ENCODE measurements around the gene BAIAP2.
"Not testable (repeated sequence)": the region's sequence is repeated elsewhere in the genome, so short reads cannot be mapped to it uniquely, and the experiment has no call there.

The BAIAP2 gene

DNA sequence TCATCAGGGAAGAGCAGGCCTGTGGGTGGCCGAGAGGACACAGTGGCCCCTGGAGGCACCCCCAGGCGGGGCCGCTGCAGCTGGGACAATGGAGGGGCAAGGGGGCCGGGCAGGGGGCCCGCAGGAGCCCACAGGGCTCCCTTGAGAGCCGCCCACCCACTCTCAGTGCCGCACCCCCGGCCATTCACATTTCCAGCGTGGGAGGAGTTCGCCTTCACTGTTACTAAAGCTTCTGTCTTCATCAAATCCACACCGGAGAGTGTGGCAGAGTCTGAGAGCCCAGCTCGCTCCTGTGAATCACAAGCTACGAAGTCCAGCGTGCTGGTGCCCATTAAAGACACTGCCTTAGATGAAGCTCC is 109.5 kb downstream of the BAIAP2 start:
- no peak for DNase-seq

DNA sequence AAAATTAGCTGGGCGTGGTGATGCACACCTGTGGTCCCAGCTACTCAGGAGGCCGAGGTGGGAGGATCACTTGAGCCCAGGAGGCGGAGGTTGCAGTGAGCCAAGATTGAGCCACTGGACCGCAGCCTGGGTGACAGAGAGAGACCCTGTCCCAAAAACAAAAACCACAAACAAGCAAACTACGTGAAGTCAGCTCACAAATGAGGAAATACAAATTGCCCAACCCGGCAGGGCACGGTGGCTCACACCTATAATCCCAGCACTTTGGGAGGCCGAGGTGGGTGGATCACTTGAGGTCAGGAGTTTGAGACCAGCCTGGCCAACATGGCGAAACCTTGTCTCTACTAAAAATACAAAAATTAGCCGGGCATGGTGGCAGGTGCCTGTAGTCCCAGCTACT is 111.3 kb downstream of the BAIAP2 start:
- not testable (repeated sequence) for DNase-seq

DNA sequence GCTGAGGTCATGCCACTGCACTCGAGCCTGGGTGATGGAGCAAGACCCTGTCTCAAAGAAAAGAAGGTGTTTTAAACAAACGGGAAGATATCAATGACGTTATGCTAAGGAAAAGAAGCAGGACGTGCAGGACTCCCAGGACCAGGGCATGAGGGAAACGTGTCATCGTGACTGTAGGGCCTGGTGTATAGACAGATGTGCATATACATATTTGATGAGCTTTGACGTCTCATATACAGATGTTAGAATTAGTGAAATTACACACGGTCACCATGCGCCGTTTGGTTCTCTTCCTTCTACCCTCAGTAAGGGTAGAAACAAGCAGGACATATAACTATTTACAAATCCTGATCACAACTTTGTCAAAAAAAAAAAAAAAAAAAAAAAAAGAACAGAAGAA is 112.8 kb downstream of the BAIAP2 start:
- DNase-seq = no peak

DNA sequence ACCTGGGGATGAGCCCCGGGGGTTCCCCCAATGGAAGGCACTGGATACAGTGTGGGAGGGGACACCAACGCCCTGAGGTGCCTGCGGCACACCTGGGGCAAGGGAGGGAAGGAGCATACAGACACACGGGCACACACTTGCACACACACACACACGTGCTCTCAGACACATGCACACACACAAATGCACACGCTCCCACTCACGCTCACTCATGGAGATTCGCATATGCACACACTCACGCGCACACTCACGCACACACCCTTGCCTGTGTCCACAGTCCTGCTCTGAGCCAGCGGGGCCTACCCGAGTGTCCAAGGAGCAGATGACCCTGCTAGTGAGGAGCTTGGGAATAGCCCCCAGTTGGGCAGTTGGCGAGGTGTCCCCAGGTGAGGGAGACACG is 113.6 kb downstream of the BAIAP2 start:
- DNase-seq = no peak

DNA sequence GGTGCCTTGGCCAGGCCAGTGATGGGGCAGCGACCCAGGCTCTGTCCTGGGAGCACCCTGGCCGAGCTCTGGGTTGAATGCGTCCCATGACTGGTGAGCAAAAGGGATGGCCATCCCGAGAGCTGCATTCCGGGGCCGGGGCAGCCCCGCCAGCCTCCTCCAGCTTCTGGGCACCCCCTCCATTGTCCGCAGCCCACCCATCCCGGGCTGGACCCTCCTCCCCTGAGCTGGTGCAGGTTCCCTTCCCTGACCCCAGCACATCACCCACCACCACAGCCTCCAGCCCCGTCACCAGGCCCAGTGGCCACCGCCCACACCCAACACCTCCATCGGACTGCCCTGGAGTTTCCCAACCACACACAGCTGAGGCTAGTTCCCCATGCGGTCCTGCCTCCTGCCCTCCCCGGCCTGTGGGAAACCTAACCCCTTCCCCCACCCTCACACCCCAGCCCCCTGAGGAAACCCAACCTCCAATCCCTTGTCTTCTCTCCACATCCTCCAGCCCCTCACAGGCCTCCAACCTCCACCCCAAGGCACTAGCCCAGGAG is 114.1 kb downstream of the BAIAP2 start:
- no peak for DNase-seq

DNA sequence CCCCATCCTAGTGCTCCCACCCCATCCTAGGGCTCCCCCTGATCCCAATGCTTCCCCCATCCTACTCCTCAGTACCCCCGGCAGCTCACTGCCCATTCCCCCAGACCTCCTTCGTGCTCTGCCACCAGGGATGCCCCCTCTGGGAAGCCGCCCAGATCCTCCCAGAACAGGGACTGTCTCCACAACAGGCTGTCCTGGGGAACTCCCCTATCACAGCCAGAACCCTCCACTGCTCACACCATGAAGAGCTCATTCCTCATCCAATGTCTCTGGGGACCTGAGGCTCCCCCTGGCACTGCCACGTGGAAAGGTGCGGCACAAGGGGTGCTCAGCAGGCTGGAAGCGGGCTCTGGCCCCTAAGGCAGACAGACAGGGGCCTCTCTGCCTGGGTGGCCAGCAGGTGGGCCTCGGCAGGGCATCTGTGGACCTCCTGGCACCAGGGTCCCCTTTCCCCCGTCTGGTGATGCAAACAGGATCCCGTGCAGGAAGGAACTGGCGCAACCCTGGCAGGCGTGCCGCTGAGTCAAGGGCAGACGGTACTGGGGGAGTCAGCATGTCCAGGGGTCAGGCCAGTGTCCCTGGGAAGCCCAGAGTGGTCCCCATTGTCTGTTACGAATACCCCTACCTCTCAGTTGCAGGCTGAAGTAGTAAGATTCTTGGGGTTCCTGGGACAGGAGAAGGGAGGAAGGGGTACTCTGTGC is 115.6 kb downstream of the BAIAP2 start:
- DNase-seq = no peak

DNA sequence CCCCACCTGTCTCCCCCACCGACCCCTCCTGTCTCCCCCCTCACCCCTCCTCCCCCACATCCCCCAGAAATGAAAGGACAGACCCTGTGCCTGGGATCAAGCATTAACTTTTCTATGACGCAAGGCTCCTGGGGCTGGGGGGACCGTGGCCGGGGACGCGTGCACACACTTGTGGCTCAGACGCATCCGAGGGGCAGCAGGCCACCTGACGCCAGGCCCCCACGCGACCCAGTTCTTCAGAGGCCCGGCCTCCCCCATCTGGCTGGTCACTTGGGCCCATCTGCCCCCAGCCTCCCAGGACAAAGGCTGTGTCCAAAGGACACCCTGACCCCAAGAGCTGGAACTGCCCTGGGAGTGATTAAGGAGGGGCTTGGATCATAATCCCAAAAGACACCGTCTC is 116.3 kb downstream of the BAIAP2 start:
- no peak for DNase-seq

DNA sequence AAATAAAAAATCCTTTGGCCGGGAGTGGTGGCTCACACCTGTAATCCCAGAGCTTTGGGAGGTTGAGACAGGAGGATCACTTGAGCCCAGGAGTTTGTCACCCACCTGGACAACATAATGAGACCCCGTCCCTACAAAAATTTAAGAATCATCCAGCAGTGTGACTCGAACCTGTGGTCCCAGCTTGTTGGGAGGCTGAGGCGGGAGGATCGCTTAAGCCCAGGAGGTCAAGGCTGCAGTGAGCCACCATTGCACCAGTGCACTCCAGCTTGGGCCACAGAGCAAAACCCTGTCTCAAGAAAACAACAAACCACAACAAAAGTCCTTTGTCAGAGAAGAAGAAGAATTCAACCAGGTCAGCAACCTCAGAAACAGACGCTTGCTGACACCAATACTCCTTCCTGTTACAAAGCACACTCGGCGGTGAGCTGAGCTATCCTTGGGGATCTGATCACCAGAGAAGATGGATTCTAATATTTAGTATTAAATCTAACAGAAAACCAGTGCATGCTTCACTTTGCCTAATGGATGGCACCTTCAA is 117.4 kb downstream of the BAIAP2 start:
- DNase-seq = no peak

DNA sequence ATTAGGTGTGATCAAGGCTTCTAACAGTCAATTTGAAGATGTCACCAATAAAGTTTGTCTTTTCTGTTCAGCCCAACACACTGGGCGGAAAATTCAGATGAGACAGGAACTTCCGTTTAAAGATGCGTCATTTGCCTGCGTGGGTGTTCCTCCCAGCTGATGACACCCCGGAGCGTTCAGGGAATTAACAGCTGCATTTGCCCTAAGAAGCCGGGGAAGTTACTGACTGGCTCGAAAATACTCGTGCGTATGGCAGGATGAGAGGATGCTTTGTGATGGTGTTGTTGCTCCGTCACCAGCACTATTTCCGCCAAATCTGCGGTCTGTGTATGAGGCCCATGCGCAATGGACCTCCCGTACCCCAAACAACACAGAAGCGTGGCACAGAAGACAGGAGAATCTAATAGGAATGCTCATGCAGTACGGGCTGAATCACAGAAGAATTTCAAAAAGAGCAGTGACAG is 118.4 kb downstream of the BAIAP2 start:
- DNase-seq = no peak

DNA sequence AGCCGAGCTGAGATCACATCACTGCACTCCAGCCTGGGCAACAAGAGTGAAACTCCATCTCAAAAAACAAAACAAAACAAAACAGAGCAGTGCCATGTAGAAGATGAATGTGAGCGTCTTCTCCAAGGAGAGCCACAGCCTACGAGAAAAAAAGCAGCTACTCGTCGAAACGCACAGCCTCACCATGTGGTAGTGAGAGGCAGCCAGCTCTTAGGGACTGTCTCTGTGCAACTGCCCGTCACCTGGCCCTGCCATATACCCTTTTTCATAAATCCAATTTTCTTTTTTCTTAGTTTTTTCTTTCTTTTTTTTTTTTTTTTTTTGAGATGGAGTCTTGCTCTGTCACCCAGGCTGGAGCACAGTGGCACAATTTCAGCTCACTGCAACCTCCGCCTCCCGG is 119.1 kb downstream of the BAIAP2 start:
- DNase-seq = not testable (repeated sequence)

DNA sequence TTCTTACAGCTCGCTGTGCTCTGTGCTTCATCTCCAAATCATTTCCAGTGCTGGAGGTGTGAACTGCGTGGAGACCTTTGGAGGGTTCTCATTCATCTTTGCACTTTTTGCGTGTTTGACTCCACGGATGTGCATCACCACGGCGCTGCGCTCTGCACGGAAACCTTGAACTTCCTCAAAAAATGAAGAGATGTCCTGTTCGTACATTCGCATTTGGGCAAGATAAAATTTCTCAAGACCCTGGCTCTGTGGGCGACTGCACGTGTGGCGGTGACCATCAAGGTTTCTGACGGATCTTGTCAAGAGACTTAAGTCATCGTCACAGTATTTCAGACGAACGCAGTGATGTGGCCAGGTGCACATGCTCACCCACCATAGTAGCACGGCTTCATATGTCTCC is 120.0 kb downstream of the BAIAP2 start:
- DNase-seq = no peak

DNA sequence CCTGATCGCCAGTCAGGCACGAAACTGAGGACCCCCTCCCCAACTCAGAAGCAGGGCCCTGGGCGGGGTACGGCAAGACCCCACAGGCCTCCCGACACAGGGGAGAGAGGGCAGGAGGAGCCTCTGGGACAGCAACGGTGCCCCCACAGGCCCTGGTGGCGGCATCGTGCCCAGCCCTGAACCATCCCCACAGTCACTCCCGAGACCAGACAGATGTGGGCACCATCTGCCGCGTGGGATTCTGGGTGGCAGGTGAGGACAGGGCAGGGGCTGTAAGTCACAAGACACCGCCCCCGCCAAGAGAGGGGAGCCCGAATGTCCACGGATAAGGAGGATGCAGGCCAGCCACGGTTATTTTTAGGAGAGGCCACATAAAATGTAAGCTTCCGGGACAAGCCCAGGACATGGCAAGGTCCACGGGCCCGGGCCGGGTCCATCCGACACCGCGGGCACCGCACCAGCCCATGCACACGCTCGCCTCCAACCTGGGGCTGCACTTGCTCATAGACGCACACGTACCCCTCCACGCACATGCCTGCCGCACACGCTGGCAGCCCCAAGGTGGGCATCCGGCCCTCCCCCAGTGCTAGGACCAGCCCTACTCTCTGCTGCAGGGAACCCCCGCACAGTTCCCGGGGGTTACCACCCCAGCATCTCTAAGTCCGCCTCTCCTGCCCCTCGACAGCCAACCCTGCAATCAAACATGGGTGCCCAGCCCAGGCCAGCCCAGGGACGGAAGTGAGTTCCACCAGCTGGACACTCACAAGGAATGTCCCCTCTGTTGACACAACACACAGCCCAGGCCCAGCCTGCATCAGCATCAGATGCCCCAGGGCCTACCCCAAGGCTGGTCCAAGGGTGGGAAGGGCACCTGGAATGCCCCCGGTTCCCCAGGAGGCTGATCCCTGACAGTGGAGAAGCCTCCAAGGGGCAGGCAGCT is 122.2 kb downstream of the BAIAP2 start:
- no peak for DNase-seq

DNA sequence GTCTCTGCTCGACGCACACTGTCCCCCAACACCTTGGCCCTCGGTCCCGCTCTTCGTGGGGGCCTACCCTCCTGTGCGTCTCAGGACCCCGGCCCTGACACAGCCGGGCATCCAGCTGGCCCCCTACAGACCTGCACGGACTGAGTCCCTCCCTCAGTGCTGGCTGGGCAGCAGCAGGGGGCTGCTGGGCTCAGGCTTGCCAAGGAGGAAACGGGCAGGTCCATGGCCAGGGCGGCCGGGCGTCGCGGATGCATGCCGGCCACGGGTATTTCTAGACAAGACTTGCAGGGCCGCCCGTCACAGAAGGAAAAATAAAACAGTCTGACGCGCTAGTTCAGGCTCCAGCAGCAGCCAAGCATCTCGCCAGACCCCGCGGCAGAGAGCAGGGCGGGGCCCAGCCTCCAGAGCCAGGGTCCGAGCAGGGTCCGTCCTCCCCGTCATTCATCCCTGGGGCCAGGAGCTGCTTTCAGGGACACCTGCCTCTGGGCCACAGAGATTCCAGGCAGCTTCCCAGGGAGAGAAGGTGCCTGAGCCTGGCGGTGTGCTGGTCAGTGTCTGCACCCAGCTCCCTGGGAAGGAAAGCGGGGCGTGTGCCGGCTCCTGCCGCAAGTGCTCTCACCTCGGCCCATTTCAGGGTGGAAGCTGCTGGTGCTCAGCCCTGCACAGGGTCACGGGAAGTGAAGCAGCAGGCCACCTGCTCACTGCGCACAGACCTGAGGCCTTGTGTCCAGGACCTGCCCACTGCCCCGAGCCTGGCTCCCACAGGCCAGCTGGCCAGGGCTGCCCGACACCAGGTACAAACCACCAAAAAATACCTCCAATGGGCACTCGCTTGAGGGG is 123.1 kb downstream of the BAIAP2 start:
- no peak for DNase-seq

DNA sequence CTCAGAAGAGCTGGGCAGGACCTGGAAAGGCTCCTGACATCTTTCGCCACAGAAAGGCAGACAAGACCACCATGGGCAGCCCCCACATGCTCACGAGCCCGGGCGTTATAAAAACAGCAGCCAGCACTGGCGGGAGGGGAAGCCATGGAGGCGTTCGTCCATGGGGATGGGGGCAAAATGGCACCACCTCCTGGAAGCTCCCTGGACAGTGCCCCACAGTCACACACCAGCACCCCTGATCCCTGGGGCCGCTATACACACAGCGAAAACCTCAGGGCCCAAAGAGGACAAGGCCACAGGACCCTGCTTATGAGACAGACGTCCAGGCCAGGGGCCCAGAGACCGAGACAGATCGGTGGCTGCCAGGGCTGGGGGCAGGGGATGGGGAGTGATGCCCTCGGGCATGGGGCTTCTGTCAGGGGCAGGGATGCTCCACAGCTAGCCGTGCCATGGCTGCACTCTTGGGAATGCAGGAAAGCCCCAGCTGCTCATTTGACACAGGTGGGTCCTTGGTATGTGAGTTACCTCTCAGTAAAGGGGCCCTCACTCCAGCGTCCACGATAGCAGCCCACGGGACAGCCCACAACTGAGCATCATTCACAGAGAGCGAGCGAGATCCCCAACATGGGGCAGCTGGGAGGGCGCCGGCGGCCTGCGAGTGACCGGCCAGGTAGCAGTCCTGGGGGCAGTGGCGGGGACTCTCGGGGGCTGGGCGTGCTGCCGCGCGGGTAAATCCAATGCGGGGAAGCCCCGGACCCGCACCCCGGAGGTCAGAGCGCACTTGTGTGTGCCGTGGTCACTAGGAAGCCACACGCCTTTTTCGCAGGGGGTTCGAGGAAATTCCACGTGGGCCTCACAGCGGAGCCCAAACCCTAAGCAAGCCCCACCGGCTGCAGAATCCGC is 124.0 kb downstream of the BAIAP2 start:
- DNase-seq = no peak

DNA sequence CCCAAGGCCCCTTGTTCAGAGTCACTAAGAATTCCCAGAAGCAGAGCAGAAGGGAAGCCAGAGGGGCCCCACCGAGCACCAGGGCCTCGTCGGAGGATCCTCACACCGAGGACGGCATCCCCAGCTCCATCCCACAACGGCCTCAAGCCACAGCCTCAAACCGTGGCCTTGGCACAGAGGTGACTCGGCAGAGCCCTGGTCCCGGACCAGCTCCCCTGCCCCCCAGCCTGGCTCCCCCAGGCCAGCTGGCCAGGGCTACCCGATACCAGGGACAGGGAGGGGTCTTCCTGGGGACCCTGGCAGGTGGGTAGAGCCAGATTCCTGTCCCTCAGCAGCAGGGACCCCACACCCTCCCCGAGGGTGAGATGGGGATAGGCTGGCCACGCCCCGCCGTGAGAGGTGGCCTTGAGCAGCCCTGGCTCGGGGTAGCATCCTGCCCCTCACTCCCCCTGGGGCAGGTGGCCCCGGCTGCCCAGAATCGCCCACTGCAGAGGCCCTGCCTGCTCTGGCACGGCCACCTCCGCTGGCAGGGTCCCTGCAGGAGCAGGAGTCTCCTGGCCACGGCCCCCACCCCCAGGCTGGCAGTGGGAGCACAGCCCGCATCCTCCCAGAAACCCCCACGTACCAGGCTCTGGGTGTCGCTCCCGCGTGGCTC is 124.8 kb downstream of the BAIAP2 start:
- no peak for DNase-seq

DNA sequence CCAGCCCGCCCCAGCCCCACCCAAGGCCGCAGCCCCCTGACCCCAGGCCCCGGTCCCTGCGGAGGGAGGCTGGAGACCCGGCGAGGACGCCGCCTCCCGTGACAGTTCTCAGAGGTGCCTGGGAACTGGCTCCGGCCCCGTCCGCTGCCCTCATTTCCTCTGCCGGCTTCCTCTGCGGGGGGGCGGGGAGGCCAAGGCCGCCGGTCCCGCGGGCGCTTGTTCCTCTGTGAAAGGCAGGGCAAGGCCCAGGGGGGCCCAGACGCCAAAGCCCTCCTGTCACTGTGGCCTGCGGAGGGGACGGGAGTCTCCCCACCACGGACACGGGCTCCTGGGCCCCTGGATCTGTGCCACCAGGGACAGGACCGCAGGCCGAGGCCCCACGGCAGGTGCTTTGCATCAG is 125.4 kb downstream of the BAIAP2 start:
- DNase-seq = no peak

DNA sequence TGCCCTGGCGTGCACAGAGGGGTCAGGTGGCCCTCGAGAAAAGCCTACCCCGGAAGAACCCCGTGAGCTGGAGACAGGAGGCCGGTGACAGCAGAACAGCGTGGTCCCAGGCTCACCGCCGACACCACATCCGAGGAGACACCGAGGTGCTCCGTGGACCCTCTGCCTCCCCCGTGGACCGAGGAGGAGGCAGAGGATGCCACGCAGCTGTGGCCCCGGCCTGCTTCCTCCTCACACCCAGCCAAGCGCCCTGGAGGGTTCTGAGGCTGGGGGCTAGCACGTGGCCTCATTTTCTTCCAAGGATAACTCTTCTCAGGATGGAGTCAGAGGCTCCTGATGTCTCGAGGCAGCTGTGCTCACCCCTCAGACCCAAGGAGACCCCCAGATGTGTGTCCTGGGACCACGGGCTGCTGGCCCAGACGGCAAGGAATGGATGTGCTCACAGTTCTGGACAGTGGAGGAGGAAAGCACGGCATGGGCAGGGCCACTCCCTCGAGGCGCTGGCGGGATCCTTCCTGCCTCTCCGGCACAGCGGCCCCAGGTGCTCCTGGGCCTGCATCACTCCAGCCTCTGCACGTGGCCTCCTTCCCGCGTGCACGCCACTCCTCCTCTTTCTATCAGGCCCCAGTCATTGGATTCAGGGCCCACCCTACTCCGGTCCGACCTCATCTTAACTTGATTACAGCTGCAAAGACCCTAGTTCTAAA is 125.9 kb downstream of the BAIAP2 start:
- no peak for DNase-seq

DNA sequence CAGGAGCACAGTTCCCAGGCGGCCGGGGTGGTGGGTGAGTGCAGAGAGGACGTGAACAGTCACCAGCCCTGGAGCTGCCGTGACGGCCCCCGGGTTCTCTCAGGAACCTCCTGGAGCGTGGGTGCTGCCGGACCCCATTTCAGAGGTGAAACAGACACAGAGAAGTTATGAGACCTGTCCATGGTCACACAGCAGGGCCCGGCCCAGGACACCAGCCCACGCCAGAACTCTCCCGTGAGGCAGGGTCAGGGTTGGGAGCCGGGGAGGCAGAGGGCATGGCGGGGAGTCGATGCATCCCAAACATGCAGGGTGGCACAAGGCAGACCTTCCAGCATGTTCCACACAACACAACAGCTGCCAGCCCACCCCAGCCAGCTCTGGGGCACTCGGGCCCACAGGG is 126.6 kb downstream of the BAIAP2 start:
- DNase-seq = no peak

DNA sequence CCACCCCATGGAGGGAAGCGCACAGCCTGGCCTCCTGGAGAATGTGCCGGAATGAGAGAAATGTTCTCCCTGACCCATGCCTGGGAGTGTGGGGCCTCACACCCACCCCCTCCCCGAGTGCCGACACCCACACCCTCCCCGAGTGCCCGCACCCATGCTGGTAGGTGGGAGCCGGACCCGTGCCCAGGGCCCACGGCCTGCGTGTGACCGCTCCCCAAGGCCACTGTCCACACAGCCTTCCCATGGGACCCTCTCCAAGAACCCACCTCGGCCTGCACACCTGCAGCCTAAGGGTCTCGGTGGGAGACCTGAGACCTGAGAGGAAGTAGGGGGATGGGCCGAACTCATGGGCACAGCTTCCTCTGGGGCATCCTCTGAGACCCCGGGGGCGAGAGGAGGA is 127.0 kb downstream of the BAIAP2 start:
- DNase-seq = no peak

DNA sequence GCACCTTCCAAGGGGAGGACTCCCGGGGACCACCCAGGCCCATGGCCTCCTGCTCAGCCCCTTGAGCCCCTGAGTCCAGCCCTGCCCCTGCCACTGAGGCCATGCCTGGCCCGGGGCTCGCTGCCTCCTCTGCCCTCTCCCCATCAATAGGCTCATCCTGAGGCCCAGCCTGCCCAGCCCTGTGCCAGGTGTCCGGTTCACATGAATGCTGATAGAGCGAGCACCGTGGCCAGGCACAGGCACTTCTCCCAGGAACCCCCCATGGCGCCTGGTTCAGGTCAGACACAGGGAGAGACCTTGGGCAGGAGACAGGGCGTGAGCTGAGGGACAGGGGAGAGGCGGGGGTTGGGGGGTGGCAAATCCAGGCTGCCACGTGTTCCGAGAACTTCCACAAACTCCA is 127.5 kb downstream of the BAIAP2 start:
- DNase-seq = no peak
